Retinal pigment epithelial cell (primary cell): Measurements from ENCODE around the gene CRYGN.
A peak's percentile ranks its signal among the peaks of the same experiment; 100 is the strongest.

Experiments
- DNase-seq: peaks from one replicate; pipeline ENCODE4 v3.0.0-alpha.2; 2010; ENCODE audit warnings: low read depth
- H3K4me3 ChIP-seq: 2 replicates; pipeline ENCODE4 v1.5.1; 2011; ENCODE audit warnings: mild to moderate bottlenecking, low read length, control low read depth, moderate library complexity
- TF ChIP-seq, protein P1 (sequence below): conservative IDR thresholded peaks from 2 replicates; pipeline ENCODE4 v1.5.1; 2011; ENCODE audit warnings: low read depth, low read length, control low read depth, inconsistent platforms

Gene CRYGN

GRCh38 chr7:151482883-151483710 lies 43.2 kb upstream of the CRYGN start:
- TF ChIP-seq, protein P1, sequence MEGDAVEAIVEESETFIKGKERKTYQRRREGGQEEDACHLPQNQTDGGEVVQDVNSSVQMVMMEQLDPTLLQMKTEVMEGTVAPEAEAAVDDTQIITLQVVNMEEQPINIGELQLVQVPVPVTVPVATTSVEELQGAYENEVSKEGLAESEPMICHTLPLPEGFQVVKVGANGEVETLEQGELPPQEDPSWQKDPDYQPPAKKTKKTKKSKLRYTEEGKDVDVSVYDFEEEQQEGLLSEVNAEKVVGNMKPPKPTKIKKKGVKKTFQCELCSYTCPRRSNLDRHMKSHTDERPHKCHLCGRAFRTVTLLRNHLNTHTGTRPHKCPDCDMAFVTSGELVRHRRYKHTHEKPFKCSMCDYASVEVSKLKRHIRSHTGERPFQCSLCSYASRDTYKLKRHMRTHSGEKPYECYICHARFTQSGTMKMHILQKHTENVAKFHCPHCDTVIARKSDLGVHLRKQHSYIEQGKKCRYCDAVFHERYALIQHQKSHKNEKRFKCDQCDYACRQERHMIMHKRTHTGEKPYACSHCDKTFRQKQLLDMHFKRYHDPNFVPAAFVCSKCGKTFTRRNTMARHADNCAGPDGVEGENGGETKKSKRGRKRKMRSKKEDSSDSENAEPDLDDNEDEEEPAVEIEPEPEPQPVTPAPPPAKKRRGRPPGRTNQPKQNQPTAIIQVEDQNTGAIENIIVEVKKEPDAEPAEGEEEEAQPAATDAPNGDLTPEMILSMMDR: no peak

DNA sequence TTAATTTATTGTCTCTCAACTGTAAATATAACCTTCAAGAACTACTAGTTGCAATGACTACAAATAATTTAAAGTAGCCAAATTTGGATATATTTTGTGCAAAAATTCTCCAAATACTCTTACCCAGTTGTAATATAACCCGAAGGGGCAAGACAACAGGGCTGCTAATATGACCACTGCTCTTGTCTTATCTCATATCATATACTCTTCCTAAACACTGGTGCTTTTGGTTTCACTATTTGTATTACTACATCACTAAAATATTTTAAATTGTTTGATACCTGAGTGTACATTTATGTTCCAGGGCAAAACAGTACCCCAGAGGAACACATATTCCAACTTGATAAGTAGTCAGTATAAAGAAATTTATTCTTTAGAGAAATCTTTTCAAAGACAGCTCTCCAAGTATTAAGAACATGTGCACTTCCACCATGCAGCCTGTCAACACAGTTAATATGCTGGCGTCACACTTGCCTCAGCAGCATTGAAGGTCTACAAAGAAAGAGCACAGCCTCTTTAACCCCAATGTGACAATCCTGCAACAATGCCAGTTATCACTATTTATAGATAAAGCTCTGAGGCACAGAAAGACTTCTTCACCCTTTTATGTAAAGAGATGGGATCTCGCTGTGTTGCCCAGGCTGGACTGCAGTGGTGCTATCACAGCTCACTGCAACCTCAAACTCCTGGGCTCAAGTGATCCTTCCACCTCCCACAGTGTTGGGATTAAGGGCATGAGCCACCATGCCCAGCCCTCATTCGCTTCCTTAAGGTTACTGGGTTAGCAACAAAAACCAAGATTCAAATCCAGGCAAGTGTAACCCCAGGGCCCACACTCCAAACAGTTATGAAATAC lies 41.9 kb upstream of the CRYGN start:
- DNase-seq: no peak
- H3K4me3 ChIP-seq: no peak overlapping the region
- TF ChIP-seq, protein P1: no peak

More at GRCh38 chr7:151482883-151483710, 43.2 kb upstream of the CRYGN start:
- H3K4me3 ChIP-seq: no peak overlapping the region
- no peak for DNase-seq

GRCh38 chr7:151477867-151478266 lies 37.9 kb upstream of the CRYGN start:
- no peak for DNase-seq
- no peak overlapping the region for H3K4me3 ChIP-seq

DNA sequence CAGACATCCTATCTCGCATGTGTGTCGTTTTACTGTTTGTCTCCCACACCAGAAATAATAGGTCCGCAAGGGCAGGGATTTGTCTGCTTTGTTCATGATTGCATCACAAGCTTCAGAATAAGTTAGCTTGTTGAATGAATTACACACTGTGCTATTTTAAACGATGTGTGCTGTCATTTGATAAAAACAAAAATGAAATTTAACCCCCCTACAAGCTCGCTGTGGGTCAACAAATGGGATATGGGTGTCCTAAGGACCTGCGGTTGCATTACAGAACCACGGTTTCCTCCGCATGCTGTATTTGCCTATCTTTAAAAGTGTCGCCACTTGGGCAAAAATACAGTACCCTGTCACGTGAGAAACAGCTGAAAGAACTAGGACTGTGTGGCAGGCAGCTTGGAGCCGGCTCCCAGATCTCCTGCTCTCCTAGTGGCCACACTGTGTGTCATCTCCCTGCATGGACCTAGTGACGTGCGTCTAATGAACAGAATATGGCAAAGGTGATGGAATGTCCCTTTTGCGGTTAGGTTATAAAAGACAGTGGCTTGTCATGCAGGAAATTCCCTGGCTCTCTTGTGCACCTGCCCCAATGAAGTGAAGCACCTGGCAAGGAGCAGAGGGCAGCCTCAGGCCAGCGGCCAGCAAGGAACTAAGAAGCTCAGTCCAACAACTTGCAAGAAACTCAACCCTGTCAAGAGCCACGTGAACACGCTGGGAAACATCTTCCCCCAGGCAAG lies 32.9 kb upstream of the CRYGN start:
- DNase-seq: no peak
- TF ChIP-seq, protein P1: no peak
- H3K4me3 ChIP-seq: no peak overlapping the region

More at GRCh38 chr7:151477867-151478266, 37.9 kb upstream of the CRYGN start:
- TF ChIP-seq, protein P1: no peak

DNA sequence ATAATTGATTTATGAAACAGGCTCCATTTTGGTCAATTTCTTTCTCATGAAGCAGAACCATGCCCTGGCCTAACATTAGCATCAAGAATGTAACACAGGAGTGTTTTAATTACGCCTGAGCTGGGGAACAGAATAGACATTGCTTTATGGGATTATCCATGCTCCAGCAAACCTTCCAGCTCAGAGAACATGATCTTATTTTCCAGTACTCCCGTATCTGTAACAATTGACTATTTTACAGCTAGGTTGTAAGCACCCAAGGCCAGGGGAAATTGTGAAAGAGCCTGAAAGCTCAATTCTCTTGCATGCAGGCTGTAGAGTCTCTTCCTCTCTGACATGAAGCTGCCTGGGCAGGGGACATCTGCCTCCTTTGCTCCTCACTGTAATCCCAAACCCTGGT lies 30.8 kb upstream of the CRYGN start:
- no peak overlapping the region for H3K4me3 ChIP-seq
- peak; percentile 54 for DNase-seq
- TF ChIP-seq, protein P1: no peak

- H3K4me3 ChIP-seq: no peak overlapping the region
- no peak for DNase-seq
- TF ChIP-seq, protein P1: no peak
Observed at GRCh38 chr7:151469281-151469680, 29.3 kb upstream of the CRYGN start.
